Left kidney (tissue), 2 donors: ENCODE measurements around the gene CCDC136. TPM values are rescaled to one million over a fixed set of nuclear protein-coding genes. Genes with fewer than 3 reads are reported as not detected.
A peak's percentile ranks its signal among the peaks of the same experiment; 100 is the strongest.

ENCODE experiments used
- DNase-seq: peaks from one replicate; pipeline ENCODE4 v3.0.0-alpha.2; 2013
- polyA plus RNA-seq: library from polyadenylated mRNA; unstranded; fragments of 120-200 nt; gene quantifications from one replicate; pipeline ENCODE4 v1.2.1, GENCODE V29; 2013; ENCODE audit not compliant: insufficient read length

CCDC136 gene
- polyA plus RNA-seq, 1 donor: 26.3 TPM

GRCh38 chr7:128805225-128805624 lies 13.5 kb downstream of the CCDC136 start:
- no peak for DNase-seq

- no peak for DNase-seq
These were observed 15.4 kb downstream of the CCDC136 start for GRCh38 chr7:128807191-128807590.

- no peak for DNase-seq
These were observed 17.6 kb downstream of the CCDC136 start for GRCh38 chr7:128809363-128809762.

DNA sequence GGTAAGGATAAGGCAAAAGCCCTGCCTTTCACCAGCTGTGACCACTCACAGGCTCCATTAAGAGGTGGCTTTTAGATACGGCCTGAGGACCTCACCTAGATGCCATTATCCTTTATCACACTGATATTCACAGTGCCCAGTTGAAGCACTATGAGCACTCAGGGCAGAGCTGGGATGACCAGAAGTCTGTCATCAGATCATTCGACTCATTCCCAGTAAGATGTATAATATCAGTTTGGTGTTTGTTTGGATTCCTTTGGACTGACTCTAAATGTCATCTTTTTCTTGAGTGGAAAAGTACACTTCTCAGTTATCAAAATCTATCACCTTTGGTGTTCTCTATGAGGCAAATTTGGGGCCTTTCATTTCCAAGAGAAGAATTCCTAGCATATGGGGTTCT lies 18.7 kb downstream of the CCDC136 start:
- DNase-seq: no peak

DNA sequence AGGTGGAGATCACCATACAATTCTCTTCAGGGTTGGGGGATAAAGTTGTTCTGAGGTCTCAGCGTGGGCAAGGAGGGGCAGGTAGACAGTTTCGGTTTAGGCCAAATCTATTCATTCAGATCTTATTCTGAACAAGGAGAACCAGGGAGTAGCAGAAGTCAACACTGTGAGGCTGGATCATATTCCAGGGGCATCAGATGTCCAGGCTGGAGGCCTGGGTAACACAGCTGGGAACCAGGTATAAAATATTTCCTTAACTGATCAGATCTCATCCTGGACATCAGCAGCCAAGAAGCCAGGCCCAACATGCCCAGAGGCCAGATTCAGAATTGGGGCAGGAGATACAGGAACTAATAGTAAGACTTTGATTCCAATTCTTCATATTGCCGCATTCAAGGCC lies 19.2 kb downstream of the CCDC136 start:
- no peak for DNase-seq

DNA sequence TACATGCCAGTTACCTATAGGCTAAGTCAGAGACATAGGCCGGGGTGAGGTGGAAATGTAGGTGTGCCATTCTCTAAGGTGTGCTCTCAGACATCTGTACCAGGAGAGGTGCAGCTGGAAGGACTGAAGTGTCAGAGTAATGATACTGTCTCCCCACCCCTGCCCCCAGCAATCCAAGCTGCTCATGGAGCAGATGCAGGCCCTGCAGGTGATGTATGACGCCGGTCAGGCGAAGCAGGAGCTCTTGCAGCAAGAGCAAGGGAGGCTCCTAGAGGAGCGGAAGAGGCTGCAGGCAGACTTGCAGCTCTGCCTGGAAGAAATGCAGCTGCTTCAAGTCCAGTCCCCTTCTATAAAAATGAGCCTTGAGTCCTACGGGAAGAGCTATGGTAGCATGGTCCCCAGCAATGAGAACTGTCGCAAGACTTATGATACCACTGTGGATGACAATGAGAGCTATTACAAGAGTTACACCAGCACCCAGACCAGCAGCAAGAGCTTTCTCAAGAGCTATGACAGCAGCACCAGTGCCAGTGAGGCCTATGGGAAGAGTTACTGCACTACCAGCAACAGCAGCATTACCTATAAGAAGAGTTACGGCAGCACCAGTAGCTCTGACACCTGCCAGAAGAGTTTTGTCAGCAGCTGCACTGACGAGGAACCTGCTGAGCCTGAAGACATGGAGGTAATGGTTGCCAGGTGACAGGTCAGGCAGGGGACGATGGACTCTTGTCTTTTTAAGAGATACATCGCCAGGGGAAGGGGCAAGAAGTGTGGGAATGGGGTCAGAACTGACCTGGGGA lies 20.1 kb downstream of the CCDC136 start:
- no peak for DNase-seq

- DNase-seq: no peak
These were observed 20.9 kb downstream of the CCDC136 start for GRCh38 chr7:128812514-128813168.

DNA sequence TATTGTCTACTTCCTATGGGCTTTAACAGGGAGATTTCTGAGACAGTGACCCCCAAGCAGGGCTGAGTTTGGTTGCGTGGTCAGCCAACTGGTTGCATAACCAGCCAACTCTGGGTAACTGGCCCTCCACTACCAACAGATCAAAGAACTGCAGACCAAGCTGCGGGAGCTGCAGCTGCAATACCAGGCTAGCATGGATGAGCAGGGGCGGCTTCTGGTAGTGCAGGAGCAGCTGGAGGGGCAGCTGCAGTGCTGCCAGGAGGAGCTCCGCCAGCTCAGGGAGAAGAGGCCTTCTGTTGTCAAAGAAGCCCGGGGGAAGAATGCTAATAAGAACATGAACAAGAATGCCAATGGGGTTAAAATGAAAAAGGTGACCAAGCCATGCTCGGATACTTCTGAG lies 22.7 kb downstream of the CCDC136 start:
- DNase-seq: no peak

GRCh38 chr7:128815289-128815942 lies 23.6 kb downstream of the CCDC136 start:
- DNase-seq: no peak

DNA sequence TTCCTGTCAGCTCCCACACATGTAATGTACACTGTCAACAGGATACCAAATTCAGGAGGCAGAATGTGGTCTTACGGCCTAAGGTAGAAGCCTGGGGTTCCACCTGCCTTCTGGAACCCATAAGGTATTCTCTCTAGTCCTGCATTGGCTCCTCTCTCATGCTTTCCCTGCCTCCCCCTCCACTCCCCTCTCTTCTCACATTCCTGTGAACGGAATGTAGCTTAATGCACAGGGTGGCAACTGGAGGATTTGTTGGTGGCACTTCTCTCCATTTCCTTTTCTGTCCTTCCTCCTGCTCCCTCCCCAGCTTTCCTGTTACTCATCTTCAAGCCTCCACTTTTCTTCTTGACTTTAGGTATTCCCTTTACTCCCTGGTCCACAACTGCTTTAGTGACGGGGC lies 26.9 kb downstream of the CCDC136 start:
- DNase-seq: no peak

DNA sequence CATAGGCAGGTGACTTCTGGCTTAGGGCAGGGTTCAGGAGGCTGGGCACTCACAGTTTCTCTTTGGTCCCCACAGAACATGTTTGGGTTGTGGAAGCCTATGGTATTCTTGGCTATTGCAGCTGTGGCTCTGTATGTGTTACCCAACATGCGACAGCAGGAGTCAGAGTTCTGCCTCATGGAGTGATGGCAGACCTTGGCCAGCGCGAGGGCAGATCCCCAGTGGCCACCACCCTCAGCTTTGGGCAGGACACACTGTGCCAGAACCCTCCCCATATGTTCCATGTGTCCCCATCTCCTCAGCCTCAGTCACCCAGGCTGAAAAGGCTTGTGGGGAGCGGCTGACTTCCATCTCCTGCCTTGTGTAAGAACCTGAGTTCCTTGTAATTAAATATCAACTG lies 30.0 kb downstream of the CCDC136 start:
- DNase-seq: no peak

GRCh38 chr7:128826512-128826911 lies 34.7 kb downstream of the CCDC136 start:
- DNase-seq: no peak

GRCh38 chr7:128826916-128827247 lies 35.1 kb downstream of the CCDC136 start:
- DNase-seq: no peak

DNA sequence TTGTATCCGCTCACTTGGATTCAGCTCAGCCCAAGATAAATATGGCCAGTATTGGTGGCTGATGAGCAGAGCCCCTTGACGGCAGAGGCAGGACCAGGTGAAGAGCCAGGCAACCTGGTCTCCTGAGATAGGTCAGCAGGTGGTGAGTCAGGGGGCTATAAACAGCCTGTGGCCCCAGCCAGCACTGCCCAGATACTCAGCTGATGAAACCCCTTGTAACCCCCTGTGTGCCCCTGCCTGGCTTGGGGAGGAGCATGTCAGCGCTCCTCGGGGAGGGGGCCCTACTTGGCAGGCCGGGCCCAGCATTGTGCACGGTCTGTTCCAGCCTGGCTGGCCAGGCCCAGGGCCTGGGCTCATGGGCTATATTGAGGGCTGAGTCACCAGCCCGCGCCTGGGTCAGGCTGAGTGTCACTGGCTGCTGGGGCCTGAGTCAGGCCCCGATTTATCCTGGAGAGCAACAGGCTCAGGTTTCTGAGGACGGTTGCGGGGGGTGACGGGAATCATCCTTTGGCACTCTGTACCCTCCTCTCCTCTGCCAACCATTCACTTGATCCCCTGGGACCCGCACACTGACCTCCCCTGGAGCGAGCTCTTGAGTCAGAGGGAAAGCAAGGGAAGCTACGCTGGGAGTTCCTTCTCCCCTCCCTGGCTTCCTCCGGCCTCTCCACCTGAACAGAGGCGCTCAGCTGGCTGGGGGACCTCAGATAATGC lies 35.6 kb downstream of the CCDC136 start:
- DNase-seq: no peak

DNA sequence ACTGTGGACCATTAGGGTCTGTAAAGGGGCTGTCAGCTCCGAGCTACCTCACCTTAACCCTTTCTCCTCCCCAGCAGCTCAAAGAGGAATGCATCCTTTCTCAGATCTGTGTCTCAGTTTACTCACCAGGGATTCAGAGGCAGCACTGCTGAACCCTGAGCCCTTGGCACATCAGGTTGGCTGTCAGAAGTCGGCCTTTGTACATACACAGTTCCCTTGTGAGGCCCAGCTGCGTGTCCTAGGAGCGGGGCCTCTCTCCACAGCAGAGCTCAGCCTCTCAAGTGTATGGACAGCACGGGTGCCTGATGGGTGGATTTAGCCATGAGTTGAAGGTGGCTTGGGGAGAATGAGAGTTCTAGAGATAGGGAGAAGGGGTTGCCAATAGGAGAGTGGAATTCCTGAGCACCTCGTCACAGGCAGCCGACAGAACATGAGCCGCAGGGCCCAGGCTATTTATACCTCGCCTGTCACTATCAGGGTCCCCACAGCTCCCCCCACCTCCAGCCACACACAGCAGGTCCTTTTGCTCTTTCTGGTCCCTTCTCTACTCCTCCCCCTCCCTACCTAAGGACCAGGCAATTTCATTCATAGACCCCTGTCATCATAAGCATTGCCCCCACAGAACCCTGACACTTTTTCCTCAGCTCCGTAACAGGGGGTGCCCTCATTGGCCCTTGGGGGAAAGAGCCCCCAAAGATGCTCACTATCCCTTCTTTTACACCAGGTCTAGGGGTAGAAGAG lies 36.4 kb downstream of the CCDC136 start:
- no peak for DNase-seq

- DNase-seq: no peak
These were observed 37.8 kb downstream of the CCDC136 start for GRCh38 chr7:128829391-128830166.

DNA sequence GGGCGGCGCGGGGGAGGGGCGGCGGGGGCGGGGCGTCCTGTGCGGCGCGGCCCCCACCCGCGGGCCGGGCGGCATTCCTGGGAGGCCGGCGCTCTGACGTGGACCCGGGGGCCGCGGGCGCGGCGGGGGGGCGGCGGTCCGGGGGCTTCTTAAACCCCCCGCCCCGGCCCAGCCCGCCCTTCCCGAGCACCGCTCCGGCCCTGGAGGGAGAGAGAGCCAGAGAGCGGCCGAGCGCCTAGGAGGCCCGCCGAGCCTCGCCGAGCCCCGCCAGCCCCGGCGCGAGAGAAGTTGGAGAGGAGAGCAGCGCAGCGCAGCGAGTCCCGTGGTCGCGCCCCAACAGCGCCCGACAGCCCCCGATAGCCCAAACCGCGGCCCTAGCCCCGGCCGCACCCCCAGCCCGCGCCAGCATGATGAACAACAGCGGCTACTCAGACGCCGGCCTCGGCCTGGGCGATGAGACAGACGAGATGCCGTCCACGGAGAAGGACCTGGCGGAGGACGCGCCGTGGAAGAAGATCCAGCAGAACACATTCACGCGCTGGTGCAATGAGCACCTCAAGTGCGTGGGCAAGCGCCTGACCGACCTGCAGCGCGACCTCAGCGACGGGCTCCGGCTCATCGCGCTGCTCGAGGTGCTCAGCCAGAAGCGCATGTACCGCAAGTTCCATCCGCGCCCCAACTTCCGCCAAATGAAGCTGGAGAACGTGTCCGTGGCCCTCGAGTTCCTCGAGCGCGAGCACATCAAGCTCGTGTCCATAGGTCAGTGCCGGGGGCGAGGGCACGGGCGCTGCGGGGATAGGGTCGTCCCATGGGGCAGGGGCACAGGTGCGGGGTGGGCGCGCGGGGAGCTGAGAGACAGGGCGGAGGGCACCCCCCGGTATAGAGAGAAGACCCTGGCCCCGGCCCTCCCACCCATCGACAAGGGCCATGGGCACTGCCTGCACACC lies 38.7 kb downstream of the CCDC136 start, which contains the start of gene FLNC:
FLNC (plus strand) TSS at position 176 of the 947 bp plus-strand sequence; CDS start at position 408, 232 bp downstream.
- DNase-seq: peak; percentile 61

GRCh38 chr7:128831178-128831993 lies 39.6 kb downstream of the CCDC136 start:
- DNase-seq: no peak
